GM19239 (cell line): ENCODE results near the gene PLEKHN1.

Experiments used
- DNase-seq: peaks from one replicate; pipeline ENCODE4 v3.0.0; 2011; ENCODE audit warnings: low spot score; ENCODE audit not compliant: insufficient read length
- FAIRE-seq: peaks from 2 replicates; lab custom pipeline; 2011; peaks lifted over from hg19 to GRCh38; lab: Jason Lieb, UNC

The PLEKHN1 gene, protein sequence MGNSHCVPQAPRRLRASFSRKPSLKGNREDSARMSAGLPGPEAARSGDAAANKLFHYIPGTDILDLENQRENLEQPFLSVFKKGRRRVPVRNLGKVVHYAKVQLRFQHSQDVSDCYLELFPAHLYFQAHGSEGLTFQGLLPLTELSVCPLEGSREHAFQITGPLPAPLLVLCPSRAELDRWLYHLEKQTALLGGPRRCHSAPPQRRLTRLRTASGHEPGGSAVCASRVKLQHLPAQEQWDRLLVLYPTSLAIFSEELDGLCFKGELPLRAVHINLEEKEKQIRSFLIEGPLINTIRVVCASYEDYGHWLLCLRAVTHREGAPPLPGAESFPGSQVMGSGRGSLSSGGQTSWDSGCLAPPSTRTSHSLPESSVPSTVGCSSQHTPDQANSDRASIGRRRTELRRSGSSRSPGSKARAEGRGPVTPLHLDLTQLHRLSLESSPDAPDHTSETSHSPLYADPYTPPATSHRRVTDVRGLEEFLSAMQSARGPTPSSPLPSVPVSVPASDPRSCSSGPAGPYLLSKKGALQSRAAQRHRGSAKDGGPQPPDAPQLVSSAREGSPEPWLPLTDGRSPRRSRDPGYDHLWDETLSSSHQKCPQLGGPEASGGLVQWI

DNA sequence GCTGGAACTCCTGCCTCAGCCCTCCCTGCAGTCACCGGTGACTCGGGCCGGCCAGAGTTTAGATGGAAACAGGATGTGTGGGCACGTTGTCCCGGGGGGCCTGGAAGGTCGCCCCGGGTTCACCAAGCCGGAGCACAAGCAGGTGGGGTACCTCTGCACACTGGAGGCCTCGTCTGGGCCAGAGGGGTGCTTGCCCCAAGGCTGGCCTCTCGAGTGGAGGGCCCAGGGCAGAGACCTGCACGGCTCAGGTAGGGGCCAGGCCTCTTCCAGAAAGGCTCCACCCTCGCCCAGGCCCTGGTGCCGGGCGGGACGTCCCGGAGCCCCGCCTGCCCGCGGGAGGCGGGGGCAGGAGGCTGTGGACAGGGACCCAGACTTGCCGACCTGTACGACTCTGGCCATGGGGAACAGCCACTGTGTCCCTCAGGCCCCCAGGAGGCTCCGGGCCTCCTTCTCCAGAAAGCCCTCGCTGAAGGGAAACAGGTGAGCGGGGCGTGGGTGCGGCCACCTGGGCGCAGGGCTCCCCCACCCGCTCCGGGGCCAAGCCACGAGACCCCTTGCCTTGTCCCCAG, at the start of gene PLEKHN1:
Gene PLEKHN1, plus strand, starts transcription at position 348 of the 569 bp plus-strand sequence. Its CDS starts 50 bp downstream, at position 398.
- FAIRE-seq (no peak), DNase-seq (peak; percentile 74)

DNA sequence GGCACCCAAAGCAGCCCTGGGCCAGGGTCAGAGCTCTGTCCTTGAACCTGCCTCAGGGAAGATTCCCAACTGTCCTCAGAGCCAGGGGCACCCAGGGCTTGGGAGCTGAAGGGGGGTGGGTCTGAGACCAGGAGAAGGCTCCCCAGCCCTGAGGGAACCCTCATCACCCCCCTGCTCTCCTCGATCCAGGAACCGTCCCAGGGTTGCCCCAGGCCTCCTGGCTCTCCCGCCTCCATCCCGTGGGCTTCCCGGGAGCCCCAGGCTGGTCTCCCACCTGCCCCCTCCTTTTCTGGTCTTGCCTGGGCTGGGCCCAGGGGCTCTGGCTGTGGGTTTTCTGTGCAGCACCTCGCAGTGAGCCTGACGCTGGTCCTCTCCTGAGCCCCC, 49.2 kb upstream of the PLEKHN1 start:
- DNase-seq: no peak
- FAIRE-seq: no peak

DNA sequence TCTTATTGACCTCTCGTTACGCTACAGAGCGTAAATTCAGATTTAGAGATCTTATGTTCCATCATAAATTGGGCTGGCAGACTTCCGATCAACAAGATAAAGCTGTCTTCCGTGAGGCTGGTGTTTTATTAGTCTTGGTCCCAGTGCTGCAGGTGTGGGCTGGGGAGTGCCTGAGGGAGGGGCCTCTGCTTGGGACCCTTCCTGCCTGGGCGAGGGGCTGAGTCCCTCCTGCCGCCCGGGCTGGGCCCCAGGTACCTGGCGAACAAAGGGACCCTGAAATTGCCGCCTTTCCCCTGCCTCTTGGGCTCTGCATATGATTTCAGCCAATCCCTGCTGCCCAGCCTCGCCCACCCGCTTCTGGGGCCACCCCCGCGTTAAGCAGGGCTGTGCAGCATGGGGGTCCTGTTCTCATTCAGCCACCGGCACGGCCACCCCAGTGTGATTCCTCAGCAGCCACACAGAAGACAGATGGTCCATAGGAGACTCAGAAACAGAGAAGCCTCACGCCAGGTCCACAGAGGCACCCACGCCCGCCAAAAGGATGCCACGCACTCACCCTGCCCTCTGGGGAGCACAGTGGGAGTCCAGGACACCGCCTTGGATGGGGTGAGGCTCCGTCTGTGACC, 48.7 kb upstream of the PLEKHN1 start:
- FAIRE-seq (no peak), DNase-seq (no peak)

DNA sequence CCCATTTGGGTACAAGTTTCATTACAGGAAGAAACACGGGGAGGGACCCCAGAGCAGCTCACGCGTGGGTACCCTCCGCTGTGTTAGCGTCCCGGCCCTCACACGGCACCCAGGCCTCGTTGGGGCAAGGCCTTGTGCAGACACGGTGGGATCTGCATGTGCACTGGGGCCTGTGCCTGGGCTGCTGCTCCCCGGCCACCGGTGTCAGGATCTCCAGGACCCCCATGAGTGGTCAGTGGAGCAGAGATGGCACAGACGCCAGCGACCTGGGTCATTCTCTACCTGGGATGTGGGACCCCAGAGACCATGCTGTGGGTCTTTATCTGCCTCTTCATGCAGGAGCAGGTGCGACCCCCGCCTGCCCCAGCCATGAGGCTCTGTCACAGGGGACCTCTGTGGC, 47.9 kb upstream of the PLEKHN1 start:
- no peak for DNase-seq
- FAIRE-seq: no peak

DNA sequence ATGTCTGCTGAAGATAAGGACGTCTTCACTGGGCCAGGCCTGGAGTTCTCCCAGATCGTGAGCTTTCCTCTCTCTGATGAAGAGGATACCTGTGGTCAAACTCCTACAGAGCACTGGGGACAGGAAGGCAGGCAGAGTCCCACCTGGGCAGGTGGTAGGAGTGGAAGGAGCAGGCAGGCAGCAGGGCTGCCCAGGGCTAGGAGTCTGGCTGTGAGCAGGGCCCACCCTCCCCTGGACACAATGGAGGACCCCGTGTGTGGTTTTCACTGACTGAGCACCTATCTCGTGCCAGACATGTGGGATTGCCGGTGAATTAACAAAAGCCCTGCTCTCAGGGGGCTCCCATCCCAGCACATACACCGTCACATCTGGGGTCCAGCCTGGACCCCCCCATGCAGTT, 47.4 kb upstream of the PLEKHN1 start:
- FAIRE-seq: no peak
- no peak for DNase-seq

DNA sequence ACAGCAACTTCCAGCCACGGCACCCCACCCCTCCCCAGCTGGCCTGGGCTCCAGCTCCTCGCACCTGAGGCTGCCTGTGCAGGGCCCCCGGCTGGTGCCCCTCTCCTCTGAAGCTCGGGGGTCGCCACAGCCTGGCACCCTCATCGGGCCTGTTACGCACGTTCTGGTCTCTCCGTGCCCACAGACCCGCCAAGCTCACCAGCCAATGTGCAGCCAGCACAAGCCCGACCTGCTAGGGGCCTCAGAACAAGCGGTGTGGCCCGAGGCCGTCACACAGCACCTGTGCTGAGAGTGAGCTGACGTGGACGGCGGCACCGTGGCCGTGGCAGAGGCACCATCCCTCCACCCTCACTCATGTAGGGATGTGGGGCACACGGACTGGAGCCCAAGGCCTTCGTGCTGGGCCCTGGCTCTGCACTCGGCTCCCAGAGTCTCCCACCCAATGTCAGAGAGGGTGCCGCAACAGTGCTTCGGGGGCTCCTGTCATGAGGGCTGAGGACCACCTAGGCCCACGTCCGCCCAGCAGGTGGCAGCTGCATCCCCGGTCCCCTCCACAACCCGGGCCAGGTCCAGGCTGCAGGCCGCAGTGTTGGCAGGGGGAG, 46.9 kb upstream of the PLEKHN1 start:
- no peak for FAIRE-seq
- no peak for DNase-seq

DNA sequence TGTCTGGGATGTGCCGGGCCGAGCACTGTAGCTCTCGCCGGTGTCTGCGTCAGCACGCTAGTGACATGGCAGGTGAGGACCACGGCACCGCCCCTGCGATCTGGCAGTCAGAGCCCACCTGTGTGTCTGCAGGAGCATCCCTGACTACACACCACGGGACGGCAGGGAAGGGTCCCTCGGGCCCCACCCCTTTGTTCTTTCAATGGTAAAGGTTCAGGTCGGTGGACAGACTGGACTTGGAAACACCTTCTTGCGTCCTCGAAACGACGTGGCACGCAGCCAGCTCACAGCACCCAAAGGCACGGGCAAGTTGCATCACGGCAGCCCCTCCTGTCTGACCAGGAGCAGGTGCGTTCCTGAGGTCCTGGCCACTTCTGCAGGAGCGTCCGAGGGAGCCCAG, 46.3 kb upstream of the PLEKHN1 start:
- no peak for FAIRE-seq
- no peak for DNase-seq

DNA sequence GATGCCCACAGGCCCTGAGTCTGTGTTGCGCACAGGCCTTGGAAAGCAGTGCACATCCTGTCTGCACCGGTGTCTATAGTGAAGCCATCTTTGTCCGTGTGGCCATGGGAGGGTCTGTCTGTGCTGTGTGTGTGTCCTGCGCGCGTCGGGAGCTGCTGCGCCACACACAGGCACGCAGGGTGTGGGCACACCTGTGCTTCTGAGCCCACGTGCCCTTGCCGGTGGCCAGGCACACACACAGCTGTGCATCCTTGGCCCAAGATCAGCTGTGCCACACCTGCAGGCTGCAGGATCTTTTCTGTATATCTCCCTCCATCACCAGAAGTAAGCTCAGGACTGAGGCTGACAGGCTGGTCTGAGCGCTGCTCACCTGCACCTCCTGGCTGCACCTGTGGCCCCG, 45.8 kb upstream of the PLEKHN1 start:
- no peak for FAIRE-seq
- no peak for DNase-seq

DNA sequence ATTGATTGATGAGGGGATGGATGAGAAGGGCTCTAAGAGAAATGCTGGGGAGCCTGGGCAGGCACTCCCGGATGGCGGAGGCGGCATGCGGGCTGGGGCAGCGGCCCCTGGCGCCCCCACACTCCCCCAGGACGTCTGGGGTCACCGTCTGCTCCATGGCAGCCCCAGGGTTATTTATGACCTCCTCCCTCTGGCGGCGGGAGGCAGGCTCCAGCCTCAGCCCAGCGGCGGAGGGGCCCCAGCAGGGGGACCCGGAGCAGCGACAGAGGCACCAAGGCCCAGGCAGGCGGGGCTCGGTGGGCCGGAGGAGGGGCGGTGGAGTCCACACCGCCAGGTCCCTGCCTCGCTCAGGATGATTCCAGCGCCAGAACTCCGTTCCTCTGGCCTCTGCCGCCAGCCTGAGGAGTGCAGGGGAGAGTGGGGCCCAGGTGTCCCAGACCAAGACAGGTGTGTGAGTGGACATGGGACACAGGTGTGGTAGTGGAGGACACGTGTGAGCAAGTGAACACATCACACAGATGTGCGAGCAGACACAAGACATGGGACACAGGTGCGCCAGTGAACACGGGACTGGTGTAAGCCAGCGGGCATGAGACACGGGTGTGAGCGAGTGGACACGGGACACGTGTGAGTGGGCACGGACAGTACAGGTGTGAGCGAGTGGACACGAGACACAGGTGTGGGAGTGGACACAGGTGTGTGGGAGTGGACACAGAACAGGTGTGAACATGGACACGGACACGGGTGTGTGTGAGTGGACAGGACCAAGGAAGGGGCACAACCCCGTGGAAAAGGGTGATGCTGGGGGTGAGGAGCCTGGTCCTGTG, 45.1 kb upstream of the PLEKHN1 start:
- FAIRE-seq: no peak
- no peak for DNase-seq

DNA sequence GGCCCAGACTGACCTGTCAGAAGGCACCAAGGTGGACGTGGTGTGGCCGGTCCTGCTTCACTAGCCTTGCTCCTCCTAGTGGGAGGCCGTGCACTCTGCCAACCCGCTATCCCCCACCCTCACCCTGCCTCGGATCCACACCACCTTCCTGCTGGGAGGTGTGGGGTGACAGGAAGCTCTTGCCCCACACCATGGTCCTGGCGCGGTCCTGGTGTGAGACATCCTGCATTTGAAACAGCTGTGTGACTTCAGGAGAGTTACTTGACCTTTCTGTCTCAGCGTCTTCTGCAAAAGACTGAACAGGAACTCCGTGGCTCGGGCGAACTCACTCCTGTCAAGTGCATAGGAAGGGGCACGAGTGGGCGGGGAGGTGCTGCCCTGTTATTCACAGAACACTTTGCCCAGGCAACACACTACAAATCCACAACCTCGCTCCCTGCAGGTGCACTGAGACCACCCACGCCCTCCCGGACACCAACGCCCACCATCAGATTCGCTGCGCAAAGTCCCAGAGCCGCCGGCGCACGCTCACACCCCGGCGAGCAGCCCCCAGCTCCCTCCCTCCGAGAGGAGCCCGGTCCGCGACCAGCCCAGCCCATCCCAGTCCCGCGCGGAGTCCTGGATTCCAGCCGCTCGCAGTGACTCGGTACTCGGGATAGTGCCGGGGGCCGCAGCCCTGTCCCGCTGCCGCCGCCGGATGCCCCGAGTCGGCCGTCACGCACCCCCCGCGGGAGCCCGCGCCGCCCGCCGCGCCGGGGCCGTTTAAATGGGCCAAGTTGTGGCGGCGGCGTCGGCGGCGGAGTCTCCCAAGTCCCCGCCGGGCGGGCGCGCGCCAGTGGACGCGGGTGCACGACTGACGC, 42.9 kb upstream of the PLEKHN1 start, which contains the start of gene SAMD11:
Gene SAMD11, plus strand, starts transcription at position 793 of the 860 bp plus-strand sequence. CDS start 509 bp downstream, outside the sequence.
- FAIRE-seq (no peak), DNase-seq (no peak)

DNA sequence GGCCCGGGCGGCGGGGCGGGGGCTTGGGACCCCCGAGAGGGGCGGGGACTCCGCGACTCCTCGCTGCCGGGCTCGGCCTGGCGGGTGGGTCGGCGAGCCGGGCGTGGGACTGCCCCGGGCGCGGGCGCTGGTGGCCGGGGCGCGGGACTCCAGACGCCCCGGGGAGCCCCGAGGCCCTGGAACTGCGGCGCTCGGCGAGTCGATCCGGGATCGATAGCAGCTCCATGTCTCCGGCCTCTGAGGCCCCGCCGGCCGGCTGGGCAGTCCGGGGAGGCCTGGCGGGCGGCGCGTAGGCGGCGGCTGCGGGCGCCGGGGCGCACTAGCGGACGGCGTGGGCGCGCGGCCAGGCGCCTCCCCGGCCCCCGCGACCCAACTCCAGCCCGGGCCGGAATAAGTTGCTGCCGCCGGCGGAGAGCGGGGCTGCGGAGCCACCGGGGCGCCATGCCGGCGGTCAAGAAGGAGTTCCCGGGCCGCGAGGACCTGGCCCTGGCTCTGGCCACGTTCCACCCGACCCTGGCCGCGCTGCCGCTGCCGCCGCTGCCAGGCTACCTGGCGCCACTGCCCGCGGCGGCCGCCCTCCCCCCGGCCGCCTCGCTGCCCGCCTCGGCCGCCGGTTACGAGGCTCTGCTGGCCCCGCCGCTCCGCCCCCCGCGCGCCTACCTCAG, 42.2 kb upstream of the PLEKHN1 start:
- DNase-seq (no peak), FAIRE-seq (no peak)

DNA sequence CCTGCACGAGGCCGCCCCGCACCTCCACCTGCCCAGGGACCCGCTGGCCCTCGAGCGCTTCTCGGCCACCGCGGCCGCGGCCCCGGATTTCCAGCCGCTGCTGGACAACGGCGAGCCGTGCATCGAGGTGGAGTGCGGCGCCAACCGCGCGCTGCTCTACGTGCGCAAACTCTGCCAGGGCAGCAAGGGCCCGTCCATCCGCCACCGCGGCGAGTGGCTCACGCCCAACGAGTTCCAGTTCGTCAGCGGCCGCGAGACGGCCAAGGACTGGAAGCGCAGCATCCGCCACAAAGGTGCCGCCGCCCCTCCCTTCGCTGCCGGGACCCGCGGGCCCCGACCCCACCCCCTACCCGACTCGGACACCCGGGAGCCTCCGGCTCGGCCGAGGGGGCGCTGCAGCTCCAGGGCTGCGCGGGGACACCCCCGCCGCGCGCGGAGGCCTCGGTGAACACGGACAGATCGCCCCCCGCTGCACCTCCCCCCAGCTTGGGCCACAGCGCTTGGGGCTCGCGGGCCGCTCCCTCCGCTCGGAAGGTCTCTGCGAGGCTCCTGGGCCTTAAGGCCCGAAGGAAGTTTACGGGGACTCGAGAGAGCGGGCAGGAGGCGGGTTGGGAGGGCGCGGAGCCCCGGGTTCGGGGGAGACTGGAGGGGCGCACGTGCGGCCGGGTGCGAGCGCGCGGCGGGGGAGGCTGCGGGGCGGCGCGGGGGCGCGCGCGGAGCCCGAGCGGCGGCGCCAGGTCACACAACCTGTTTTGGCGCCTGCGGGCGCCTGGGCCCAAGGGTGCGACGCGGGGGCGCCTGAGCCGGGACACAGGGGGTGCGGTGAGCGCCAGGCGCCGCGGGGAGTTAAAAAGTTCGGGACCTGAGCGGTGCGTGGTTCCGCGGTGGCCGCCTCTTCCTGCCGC, 41.4 kb upstream of the PLEKHN1 start:
- no peak for DNase-seq
- FAIRE-seq: no peak

DNA sequence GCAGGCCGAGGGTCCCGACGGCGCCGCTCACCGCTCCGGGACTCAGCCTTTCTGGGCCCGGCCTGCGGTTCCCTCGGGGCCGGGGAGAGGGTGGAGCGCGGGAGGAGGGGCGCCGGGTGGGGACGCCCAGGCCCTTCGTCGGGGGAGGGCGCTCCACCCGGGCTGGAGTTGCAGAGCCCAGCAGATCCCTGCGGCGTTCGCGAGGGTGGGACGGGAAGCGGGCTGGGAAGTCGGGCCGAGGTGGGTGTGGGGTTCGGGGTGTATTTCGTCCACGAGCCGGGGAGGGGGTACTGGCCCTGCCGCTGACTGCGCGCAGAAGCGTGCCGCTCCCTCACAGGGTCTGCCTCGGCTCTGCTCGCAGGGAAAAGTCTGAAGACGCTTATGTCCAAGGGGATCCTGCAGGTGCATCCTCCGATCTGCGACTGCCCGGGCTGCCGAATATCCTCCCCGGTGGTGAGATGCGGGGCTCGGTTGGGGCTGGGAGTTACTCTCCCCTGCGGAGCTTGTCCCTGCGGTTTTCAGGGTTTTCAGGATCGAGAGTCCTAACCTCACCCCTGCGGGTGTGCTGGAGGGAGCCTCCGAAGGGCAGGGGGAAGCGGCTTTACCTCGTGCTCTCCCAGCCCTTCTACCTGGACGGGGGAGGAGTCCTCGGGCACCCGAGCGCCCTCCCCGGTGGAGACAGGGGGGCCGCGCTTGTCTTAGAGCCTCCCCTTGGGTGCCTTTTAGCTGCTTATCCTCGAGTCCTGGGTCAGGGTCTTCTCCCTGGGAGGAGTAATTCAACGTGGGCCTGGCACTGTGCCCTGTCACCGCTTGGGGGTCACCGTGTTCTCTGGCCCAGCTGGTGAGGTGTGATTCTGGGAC, 40.5 kb upstream of the PLEKHN1 start:
- DNase-seq (no peak), FAIRE-seq (no peak)

DNA sequence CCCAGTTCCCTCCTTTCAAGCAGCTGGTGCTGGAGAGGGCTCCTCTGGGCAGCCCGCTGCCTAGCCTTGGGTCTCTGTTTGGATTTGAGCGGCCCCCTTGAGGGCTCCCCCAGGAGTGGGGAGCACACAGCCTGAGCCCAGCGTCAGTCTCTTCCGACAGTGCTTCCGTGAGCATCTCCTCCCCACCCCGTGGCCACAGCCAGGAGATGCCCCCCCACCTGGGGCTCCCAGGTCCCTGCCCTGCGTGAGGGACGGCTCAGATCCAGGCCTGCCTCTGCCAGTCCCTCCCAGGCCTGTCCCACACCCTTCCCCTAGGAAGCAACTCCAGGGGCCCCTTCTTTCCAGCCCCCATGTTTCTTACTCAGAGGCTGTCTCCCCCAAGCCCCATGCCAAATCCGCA, 39.0 kb upstream of the PLEKHN1 start:
- DNase-seq (no peak), FAIRE-seq (no peak)

DNA sequence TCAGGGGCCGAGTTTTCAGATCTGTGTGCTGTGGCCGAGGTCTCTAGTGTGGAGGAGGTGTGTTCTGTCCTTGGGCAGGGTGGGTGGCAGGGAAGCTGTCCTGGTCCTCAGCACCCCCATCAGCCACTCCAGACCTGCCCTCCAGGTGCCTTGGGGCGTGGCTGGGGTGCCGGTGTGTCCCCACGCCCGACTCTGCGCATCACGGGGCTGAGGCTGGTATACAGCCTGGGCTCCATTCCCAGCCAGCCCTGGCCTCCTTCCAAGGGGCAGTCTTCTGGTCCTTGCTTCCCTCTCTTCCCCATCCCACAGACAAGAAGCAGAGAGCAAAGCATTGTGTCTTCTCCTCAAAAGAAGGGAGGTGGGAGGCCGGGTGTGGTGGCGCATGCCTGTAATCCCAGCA, 38.5 kb upstream of the PLEKHN1 start:
- no peak for DNase-seq
- FAIRE-seq: no peak

DNA sequence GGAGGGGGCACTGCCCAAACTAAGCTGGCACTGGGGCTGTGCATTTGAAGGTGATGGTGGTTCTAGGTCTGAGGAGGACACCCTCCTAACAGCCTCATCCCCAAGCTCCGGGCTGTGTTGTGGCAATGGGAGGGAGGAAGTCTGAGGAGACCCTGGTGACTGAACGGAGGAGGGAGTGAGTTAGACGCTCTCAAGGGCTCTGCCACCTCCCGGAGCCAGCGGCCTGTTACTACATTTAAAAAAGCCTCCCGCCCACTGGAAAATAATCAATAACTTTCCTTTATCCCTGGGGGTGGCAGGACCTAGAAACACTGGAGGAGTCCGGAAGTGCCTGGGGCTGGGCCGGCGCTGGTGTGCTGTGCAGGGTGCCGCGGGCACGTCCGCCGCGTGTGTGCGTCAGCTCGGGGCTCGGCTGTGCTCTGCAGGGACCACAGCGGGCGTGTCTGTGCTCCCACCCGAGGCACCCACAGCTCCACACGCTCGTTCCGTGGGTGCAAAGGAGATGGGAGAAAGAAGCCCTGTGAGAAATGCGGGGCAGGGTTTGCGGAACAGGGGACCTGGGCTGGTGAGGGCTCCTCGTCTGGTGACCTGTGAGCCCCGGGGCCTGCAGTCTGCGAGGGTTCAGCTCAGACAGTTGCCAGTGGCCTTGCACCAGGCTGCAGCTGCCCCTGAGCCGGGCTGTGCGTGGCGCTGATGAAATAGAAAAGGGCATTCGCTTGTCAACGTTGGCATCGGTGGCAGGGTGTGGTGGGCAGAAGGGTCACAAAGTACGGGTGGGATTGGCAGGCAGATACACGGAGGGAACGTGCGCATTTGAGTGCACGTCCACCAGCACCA, 37.2 kb upstream of the PLEKHN1 start:
- no peak for FAIRE-seq

More for the DNA sequence above, 37.2 kb upstream of the PLEKHN1 start:
- no peak for DNase-seq
